Omental fat pad (tissue), 4 donors: ENCODE data around the gene THAP4. TPM values are rescaled to one million over a fixed set of nuclear protein-coding genes. Genes with fewer than 3 reads are reported as not detected.

Experiments used
- ATAC-seq: fragments of 150-250 bp; one replicate; pipeline ENCODE4 v1.9.1; 2016; ENCODE audit warnings: mild to moderate bottlenecking, moderate library complexity; ENCODE audit not compliant: low FRiP score
- DNase-seq: peaks from one replicate; pipeline ENCODE4 v3.0.0-alpha.2; 2019; ENCODE audit warnings: low spot score
- total RNA-seq, 4 donors: library from RNA; depleted of rRNA; stranded (reverse); fragments of >200 nt; gene quantifications; one replicate each; pipeline ENCODE4 v1.1.0, GENCODE V29; 2016
- TF ChIP-seq, protein P1 (sequence below), 3 donors: fragments of 450-650 bp; IDR thresholded peaks; one replicate each; pipeline ENCODE4 v1.5.1; 2016 to 2017; ENCODE audit warnings: antibody characterized with exemption in 3 of 3, mild to moderate bottlenecking in 3 of 3, moderate library complexity in 2 of 3

The THAP4 gene
- total RNA-seq, 4 donors from 2014 or later, result 29.5 to 55.1 (median 44.8) TPM

DNA sequence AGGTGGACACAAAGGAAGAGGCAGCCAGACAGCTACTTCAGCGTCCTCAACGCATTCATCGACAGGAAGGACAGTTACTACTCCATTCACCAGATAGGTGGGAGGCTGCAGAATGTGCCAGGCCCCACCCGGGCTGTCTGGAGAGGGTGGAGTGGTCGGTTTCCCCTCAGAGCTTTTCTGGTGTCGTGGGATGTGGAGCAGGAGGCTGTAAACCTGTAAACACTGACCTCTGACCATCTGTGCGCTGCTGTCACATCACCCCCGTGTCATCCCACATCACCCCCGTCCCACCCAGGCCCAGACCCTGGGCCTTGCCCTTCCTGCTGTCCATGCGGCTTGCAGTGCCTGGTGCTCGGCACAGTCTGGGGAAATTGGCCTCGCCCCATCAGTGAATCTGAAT, 17.6 kb upstream of the THAP4 start:
- TF ChIP-seq, protein P1, sequence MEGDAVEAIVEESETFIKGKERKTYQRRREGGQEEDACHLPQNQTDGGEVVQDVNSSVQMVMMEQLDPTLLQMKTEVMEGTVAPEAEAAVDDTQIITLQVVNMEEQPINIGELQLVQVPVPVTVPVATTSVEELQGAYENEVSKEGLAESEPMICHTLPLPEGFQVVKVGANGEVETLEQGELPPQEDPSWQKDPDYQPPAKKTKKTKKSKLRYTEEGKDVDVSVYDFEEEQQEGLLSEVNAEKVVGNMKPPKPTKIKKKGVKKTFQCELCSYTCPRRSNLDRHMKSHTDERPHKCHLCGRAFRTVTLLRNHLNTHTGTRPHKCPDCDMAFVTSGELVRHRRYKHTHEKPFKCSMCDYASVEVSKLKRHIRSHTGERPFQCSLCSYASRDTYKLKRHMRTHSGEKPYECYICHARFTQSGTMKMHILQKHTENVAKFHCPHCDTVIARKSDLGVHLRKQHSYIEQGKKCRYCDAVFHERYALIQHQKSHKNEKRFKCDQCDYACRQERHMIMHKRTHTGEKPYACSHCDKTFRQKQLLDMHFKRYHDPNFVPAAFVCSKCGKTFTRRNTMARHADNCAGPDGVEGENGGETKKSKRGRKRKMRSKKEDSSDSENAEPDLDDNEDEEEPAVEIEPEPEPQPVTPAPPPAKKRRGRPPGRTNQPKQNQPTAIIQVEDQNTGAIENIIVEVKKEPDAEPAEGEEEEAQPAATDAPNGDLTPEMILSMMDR (IDR thresholded peaks at IDR 0.05), result no peak
- DNase-seq, result no peak
- ATAC-seq, result no peak

DNA sequence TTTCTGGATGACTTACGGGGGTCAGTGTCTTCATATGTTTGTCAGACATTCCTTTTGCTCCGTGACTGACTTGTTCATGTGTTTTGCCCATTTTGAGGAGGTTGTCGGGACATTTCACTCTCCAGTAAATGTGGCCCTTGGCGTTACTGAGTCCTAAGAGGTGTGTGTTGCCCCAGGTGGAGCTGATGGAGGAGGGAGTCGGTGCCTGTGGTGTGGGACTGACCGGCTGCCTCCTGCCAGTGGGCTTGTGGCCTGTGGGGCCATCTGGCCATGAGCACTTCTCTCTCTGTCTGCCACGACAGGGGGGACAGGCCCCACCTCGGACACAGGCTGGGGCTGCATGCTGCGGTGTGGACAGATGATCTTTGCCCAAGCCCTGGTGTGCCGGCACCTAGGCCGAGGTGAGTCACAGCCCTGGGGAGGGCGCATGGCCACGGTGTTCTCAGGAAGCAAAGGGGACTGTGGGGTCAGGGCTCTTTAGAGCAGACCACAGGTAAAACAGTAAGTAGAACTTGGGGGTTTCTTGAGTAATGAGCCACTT, 16.3 kb upstream of the THAP4 start:
- ATAC-seq, result no peak
- DNase-seq, result no peak
- TF ChIP-seq, protein P1 (IDR thresholded peaks at IDR 0.05), result no peak

DNA sequence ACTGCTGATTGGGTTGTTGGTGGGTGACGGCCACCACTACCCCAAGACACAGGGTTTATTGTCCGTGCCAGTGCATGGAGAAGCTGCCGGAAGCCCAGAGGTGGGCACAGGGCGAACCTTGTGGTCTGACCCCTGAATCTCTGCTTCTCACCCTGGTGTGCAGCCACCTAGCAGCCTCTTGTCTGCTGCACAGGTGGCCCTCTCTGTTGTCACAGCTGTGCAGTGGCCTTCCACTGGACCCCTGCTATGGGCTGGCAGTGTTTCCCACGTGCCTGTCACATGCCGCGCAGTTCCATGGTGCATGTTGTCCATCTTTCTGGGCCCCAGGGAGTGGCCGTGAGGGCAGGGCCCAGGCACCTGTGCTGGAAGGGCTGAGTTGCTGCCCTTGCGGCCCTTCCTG, 15.8 kb upstream of the THAP4 start:
- TF ChIP-seq, protein P1 (IDR thresholded peaks at IDR 0.05), result no peak
- DNase-seq (no peak), ATAC-seq (no peak)

DNA sequence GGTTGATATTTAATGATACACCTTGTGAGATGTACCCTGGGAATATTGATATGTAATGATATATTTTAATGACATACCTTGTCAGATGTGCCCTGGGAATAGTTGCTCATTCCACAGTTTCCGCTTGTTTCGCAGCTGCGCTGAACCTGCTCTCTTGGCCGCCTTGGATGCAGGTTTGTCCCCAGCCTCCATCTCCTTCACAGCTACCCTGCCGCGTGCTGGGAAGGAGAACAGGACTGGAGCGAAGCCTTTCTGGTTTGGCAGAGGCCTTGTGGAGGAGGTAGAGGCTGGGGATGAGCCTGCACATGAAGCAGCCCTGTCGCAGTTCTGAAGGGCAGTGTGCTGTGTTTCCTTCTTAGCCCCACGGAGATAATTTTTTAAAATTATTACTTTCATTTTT, 15.2 kb upstream of the THAP4 start:
- TF ChIP-seq, protein P1 (IDR thresholded peaks at IDR 0.05), result no peak
- DNase-seq (no peak), ATAC-seq (no peak)

DNA sequence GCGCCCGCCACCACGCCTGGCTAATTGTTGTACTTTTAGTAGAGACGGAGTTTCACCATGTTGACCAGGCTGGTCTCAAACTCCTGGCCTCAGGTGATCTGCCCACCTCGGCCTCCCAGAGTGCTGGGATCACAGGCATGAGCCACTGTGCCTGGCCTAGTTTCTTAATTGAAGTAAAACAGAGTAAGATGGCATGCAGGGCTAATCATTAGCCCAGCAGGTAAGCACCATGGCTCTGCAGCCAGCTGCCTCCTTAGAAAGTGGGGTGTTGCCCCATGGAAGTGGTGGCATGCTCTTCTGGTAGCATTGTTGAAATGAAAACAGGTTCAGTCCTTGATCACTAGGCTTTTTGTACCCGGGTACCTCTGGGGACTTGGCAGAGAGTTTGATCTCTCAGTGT, 13.0 kb upstream of the THAP4 start:
- TF ChIP-seq, protein P1 (IDR thresholded peaks at IDR 0.05), result no peak
- ATAC-seq (no peak), DNase-seq (no peak)

DNA sequence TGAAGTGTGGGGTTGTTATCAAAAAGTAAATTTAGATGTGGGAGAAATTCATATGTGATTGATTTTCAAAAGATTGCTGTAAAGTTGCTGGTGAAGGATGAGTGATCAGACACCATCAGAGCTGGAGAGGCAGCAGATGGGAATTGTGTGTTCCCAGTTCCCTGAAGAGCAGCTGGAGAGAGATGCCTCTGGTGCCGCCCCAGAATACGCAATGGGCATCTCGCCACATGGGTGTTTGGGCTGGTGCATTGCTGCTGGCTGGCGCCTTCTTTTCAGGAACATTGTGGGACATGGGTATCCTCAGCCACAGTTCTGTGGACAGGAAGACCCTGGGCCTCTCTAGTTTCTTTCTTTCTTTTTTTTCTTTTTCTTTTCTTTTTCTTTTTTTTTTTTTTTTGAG, 12.4 kb upstream of the THAP4 start:
- no peak for ATAC-seq
- TF ChIP-seq, protein P1 (IDR thresholded peaks at IDR 0.05), result no peak
- DNase-seq, result no peak

DNA sequence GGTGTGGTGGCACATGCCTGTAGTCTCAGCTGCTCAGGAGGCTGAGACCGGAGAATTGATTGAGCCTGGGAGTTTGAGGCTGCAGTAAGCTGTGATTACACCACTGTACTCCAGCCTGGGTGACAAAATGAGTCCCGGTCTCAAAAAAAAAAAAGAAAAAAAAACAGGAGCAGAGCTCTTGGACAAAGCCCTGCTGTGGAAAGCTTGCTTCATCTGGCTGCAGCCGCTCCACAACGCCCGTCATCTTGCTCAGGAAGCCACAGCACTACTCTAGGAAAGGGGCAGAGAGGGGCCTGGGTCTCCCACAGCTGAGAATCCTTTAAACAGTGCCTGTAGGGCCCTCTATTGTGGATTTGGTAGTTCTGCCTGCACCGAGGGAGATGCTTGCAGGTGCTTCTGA, 11.5 kb upstream of the THAP4 start:
- no peak for DNase-seq
- TF ChIP-seq, protein P1 (IDR thresholded peaks at IDR 0.05), result no peak
- no peak for ATAC-seq
